Measurements from ENCODE around the gene ART3. TPM values are rescaled to one million over a fixed set of nuclear protein-coding genes. Genes with fewer than 3 reads are reported as not detected.

ART3 gene
- total RNA-seq, 1 experiment from 2014 or later, result 0.59 TPM

DNA sequence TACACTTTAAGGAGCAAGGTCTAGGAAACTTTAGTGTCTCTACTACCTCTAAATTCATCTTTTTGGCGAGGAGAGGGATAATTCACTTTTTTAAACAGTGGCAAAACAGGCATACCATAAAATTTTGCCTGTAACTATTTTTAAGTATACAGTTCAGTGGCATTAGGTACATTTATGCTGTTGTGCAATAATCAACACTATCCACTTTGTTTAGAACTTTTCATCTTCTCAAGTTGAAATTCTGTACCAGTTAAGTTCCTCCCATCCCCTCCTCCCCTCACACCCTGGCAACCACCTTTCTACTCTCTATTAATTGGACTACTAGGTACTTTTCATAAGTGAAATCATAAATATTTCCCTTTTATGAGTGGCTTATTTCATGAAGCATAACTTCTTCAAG is 42.3 kb downstream of the ART3 start:
- no peak for TF ChIP-seq ZBTB21 (CRISPR knock-in tag; IDR thresholded peaks at IDR 0.05; ENCODE audit: borderline replicate concordance)
- TF ChIP-seq ZNF423 (CRISPR knock-in tag; IDR thresholded peaks at IDR 0.05), result no peak
- TF ChIP-seq, protein P1, sequence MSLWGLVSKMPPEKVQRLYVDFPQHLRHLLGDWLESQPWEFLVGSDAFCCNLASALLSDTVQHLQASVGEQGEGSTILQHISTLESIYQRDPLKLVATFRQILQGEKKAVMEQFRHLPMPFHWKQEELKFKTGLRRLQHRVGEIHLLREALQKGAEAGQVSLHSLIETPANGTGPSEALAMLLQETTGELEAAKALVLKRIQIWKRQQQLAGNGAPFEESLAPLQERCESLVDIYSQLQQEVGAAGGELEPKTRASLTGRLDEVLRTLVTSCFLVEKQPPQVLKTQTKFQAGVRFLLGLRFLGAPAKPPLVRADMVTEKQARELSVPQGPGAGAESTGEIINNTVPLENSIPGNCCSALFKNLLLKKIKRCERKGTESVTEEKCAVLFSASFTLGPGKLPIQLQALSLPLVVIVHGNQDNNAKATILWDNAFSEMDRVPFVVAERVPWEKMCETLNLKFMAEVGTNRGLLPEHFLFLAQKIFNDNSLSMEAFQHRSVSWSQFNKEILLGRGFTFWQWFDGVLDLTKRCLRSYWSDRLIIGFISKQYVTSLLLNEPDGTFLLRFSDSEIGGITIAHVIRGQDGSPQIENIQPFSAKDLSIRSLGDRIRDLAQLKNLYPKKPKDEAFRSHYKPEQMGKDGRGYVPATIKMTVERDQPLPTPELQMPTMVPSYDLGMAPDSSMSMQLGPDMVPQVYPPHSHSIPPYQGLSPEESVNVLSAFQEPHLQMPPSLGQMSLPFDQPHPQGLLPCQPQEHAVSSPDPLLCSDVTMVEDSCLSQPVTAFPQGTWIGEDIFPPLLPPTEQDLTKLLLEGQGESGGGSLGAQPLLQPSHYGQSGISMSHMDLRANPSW (CRISPR knock-in tag; conservative IDR thresholded peaks at IDR 0.05; ENCODE audit: low read depth), result no peak
- no peak for TF ChIP-seq ZNF263 (CRISPR knock-in tag; IDR thresholded peaks at IDR 0.05; ENCODE audit: low read depth)
- no peak for TF ChIP-seq TP53 (CRISPR knock-in tag; IDR thresholded peaks at IDR 0.05)
- TF ChIP-seq OVOL2 (CRISPR knock-in tag; IDR thresholded peaks at IDR 0.05; ENCODE audit: borderline replicate concordance), result no peak
- TF ChIP-seq, protein P2, sequence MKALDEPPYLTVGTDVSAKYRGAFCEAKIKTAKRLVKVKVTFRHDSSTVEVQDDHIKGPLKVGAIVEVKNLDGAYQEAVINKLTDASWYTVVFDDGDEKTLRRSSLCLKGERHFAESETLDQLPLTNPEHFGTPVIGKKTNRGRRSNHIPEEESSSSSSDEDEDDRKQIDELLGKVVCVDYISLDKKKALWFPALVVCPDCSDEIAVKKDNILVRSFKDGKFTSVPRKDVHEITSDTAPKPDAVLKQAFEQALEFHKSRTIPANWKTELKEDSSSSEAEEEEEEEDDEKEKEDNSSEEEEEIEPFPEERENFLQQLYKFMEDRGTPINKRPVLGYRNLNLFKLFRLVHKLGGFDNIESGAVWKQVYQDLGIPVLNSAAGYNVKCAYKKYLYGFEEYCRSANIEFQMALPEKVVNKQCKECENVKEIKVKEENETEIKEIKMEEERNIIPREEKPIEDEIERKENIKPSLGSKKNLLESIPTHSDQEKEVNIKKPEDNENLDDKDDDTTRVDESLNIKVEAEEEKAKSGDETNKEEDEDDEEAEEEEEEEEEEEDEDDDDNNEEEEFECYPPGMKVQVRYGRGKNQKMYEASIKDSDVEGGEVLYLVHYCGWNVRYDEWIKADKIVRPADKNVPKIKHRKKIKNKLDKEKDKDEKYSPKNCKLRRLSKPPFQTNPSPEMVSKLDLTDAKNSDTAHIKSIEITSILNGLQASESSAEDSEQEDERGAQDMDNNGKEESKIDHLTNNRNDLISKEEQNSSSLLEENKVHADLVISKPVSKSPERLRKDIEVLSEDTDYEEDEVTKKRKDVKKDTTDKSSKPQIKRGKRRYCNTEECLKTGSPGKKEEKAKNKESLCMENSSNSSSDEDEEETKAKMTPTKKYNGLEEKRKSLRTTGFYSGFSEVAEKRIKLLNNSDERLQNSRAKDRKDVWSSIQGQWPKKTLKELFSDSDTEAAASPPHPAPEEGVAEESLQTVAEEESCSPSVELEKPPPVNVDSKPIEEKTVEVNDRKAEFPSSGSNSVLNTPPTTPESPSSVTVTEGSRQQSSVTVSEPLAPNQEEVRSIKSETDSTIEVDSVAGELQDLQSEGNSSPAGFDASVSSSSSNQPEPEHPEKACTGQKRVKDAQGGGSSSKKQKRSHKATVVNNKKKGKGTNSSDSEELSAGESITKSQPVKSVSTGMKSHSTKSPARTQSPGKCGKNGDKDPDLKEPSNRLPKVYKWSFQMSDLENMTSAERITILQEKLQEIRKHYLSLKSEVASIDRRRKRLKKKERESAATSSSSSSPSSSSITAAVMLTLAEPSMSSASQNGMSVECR (CRISPR knock-in tag; IDR thresholded peaks at IDR 0.05; ENCODE audit: borderline replicate concordance), result no peak
- TF ChIP-seq ZNF219 (CRISPR knock-in tag; IDR thresholded peaks at IDR 0.05; ENCODE audit: borderline replicate concordance), result no peak
- TF ChIP-seq FOXP1 (CRISPR knock-in tag; IDR thresholded peaks at IDR 0.05; ENCODE audit: borderline replicate concordance), result no peak
- TF ChIP-seq ZNF671 (CRISPR knock-in tag; IDR thresholded peaks at IDR 0.05), result no peak
- no peak for TF ChIP-seq PRRX2 (CRISPR knock-in tag; IDR thresholded peaks at IDR 0.05)
- TF ChIP-seq, protein P3, sequence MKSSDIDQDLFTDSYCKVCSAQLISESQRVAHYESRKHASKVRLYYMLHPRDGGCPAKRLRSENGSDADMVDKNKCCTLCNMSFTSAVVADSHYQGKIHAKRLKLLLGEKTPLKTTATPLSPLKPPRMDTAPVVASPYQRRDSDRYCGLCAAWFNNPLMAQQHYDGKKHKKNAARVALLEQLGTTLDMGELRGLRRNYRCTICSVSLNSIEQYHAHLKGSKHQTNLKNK (CRISPR knock-in tag; IDR thresholded peaks at IDR 0.05), result no peak
- TF ChIP-seq, protein P4, sequence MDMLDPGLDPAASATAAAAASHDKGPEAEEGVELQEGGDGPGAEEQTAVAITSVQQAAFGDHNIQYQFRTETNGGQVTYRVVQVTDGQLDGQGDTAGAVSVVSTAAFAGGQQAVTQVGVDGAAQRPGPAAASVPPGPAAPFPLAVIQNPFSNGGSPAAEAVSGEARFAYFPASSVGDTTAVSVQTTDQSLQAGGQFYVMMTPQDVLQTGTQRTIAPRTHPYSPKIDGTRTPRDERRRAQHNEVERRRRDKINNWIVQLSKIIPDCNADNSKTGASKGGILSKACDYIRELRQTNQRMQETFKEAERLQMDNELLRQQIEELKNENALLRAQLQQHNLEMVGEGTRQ (CRISPR knock-in tag; IDR thresholded peaks at IDR 0.05), result no peak
- TF ChIP-seq, protein P5, sequence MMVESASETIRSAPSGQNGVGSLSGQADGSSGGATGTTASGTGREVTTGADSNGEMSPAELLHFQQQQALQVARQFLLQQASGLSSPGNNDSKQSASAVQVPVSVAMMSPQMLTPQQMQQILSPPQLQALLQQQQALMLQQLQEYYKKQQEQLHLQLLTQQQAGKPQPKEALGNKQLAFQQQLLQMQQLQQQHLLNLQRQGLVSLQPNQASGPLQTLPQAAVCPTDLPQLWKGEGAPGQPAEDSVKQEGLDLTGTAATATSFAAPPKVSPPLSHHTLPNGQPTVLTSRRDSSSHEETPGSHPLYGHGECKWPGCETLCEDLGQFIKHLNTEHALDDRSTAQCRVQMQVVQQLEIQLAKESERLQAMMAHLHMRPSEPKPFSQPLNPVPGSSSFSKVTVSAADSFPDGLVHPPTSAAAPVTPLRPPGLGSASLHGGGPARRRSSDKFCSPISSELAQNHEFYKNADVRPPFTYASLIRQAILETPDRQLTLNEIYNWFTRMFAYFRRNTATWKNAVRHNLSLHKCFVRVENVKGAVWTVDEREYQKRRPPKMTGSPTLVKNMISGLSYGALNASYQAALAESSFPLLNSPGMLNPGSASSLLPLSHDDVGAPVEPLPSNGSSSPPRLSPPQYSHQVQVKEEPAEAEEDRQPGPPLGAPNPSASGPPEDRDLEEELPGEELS (CRISPR knock-in tag; IDR thresholded peaks at IDR 0.05), result no peak
- Mint-ChIP-seq H3K4me1 (no peaks in the 10 kb centered on the region), H3K27me3 (ENCODE audit: low read depth) (no peaks in the 10 kb centered on the region), H3K36me3 (peaks cover 70% of the 10 kb centered on the region), H3K27ac (no peak overlapping the region), H3K9me3 (no peaks in the 10 kb centered on the region), H3K4me3 (no peak overlapping the region)
- no peak for DNase-seq (ENCODE audit: low spot score)
- CTCF ChIA-PET, result no interaction called here
- ATAC-seq, result no peak
- POLR2A ChIA-PET, result no interaction called here

DNA sequence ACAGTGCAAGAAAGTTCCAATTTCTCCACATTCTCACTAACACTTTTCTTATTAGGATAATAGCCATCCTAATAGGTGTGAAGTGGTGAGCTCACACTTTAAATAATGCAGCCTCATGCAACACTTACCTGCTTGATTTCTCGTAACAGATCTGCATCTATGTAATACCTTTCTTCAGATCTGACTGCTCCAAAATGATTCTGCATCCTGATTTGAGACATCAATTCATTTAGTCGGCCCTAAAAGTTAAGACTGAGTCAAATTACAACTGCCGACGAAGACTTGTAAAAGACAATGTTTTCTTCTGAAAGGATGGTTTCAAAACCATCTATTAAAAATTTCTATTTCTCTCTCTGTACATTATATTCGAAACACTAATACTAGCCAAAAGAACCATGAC is 43.0 kb downstream of the ART3 start:
- Mint-ChIP-seq H3K27me3 (ENCODE audit: low read depth) (no peaks in the 10 kb centered on the region), H3K9me3 (no peaks in the 10 kb centered on the region), H3K4me1 (no peaks in the 10 kb centered on the region), H3K36me3 (peaks cover 77% of the 10 kb centered on the region), H3K4me3 (no peak overlapping the region), H3K27ac (no peak overlapping the region)
- ATAC-seq, result no peak
- DNase-seq (ENCODE audit: low spot score), result no peak
- ChIA-PET POLR2A (no interaction called here), CTCF (no interaction called here)
- TF ChIP-seq, protein P6, sequence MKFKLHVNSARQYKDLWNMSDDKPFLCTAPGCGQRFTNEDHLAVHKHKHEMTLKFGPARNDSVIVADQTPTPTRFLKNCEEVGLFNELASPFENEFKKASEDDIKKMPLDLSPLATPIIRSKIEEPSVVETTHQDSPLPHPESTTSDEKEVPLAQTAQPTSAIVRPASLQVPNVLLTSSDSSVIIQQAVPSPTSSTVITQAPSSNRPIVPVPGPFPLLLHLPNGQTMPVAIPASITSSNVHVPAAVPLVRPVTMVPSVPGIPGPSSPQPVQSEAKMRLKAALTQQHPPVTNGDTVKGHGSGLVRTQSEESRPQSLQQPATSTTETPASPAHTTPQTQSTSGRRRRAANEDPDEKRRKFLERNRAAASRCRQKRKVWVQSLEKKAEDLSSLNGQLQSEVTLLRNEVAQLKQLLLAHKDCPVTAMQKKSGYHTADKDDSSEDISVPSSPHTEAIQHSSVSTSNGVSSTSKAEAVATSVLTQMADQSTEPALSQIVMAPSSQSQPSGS (CRISPR knock-in tag; IDR thresholded peaks at IDR 0.05; ENCODE audit: borderline replicate concordance, low read depth), result no peak
- TF ChIP-seq, protein P7, sequence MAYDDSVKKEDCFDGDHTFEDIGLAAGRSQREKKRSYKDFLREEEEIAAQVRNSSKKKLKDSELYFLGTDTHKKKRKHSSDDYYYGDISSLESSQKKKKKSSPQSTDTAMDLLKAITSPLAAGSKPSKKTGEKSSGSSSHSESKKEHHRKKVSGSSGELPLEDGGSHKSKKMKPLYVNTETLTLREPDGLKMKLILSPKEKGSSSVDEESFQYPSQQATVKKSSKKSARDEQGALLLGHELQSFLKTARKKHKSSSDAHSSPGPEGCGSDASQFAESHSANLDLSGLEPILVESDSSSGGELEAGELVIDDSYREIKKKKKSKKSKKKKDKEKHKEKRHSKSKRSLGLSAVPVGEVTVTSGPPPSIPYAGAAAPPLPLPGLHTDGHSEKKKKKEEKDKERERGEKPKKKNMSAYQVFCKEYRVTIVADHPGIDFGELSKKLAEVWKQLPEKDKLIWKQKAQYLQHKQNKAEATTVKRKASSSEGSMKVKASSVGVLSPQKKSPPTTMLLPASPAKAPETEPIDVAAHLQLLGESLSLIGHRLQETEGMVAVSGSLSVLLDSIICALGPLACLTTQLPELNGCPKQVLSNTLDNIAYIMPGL (CRISPR knock-in tag; IDR thresholded peaks at IDR 0.05), result no peak
- TF ChIP-seq CREB1 (CRISPR knock-in tag; IDR thresholded peaks at IDR 0.05), result no peak
- no peak for TF ChIP-seq RORB (CRISPR knock-in tag; IDR thresholded peaks at IDR 0.05)
- no peak for TF ChIP-seq CREM (CRISPR knock-in tag; IDR thresholded peaks at IDR 0.05)
